Stimulated activated CD8-positive, alpha-beta memory T cell treated with anti-CD3 and anti-CD28 coated beads, Interleukin-4, amount 100 ng/mL, for 1 hour (primary cell): ENCODE data around the gene ASMTL.
"Not testable (repeated sequence)": the region's sequence is repeated elsewhere in the genome, so short reads cannot be mapped to it uniquely, and the experiment has no call there.

Experiments used
- DNase-seq, 2 donors: peaks; one replicate each; pipeline ENCODE4 v3.0.0-alpha.2; 2020; ENCODE audit warnings: low read depth in 2 of 2, low spot score in 1 of 2

ASMTL gene

DNA sequence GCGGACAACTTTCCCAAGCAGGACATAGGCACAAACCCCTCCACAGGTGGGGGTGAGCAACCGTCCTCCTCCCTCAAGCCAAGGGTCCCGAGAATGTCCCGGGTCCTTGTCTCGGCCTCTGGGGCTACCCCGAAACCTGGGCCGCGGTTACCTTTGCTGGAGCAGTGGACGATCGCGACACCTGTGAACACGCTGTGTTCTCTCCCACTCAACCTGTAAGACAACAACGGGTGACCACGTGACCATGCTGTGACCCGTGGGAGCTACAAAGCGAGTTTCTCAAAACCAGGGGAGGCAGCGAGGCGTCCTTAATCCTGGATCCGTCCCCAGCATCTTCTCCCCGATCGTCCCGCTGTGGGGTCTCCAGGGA, 17.9 kb downstream of the ASMTL start:
- DNase-seq, result no peak

GRCh38 chrX:1433646-1434357, 18.9 kb downstream of the ASMTL start:
- DNase-seq, result no peak

GRCh38 chrX:1430451-1430850, 22.3 kb downstream of the ASMTL start:
- no peak for DNase-seq

DNA sequence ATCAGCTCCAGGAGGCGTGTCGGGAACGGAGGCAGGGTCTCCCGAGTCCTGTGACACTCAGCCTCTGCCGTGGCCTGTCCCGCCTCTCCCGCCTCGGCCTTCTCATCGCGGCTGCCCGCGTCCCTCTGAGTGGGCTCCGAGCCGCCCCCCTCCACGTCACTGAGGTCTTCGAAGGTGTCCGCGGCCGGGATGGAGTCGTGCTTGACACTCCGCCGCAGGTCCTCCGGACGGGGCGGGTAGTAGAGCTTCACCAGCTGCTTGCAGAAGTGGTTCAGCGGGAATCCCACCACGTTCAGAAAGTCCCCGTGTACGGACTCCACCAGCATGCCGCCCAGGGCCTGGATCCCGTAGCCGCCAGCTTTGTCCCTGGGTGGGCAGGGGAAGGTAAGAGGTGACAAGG, 25.0 kb downstream of the ASMTL start:
- no peak for DNase-seq

GRCh38 chrX:1426321-1426720, 26.4 kb downstream of the ASMTL start:
- DNase-seq, result not testable (repeated sequence)

GRCh38 chrX:1425381-1425780, 27.3 kb downstream of the ASMTL start:
- DNase-seq, result no peak

GRCh38 chrX:1424147-1424851, 28.4 kb downstream of the ASMTL start:
- no peak for DNase-seq

DNA sequence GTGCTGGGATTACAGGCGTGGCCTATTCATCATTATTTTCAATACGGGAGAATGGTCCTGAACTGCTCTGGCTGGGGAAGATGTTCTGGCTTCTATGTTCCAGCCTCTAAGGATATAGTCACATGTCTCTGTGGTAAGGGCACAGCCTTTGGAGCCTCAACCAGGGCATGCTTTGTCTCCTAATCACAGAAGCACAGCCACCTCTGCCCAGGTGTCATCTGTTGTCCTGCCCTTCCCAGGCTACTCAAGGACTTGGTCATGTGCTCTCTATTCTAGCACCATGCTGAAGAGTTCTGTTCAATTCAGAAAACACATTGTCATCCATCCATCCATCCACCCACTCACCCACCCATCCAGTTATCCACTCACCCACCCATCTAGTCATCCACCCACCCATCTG, 29.5 kb downstream of the ASMTL start:
- DNase-seq, result no peak

GRCh38 chrX:1422135-1422465, 30.6 kb downstream of the ASMTL start:
- DNase-seq, result no peak

DNA sequence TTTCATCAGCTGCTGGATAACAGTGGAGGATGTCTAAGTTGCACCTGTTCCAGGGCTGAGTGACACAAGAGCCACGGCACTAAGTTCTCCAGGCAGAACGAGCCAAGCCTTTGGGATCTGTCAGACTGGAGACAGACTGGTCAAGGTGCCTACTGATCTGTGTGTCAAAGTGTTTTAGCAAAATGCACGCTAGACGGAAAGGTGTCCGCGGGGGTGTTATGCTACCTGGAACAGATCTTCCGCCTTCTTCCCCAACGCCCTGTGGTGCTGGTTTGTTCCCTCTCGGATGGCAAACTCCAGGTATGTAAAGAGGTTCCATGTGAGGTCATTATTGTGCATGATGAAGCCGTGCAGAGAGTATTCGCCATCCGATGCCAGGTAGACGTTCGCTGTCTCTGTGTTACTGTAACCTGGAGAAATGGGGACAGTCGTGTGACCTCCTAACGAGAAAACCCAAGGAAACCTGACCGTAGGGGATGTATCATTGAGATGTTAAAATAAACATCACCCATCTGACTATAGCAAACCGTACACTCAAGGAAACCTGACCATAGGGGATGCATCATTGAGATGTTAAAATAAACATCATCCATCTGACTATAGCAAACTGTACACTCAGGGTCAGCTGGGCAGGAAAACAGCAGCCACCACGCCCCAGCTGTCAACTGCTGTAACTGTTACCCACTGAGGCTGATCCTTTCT, 31.1 kb downstream of the ASMTL start:
- no peak for DNase-seq

GRCh38 chrX:1420371-1420770, 32.3 kb downstream of the ASMTL start:
- DNase-seq, result no peak

- DNase-seq, result no peak
Observed at GRCh38 chrX:1419545-1420355, 33.0 kb downstream of the ASMTL start.

GRCh38 chrX:1418901-1419544, 33.7 kb downstream of the ASMTL start:
- DNase-seq, result no peak

GRCh38 chrX:1417921-1418771, 34.6 kb downstream of the ASMTL start:
- DNase-seq, result no peak

DNA sequence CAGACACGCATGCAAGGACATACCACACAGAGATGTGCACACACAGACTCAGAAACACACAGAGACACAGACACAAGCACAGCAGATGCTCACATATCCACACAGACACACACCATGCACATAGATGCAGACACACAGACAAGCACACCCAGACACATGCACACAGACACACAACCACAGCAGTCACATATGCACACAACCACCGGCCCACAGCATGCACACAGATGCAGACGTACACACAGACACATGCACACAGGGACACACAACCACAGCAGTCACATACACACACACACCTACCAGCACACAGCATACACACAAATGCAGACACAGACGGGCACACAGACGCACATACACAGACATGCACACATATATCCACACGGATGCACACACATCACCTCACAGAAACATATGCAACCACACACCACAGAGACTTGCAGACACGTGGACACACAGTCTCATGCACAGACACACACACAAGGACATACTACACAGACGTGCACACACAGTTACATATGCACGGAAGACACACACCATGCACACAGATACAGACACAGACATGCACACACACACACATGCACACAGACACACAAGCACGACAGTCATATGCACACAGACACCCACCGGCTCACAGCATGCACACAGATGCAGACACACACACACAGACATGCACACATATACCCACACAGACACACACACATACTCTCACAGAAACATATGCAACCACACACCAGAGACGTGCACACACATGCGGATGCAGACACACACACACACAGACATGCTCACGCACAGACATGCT, 35.5 kb downstream of the ASMTL start:
- DNase-seq, result no peak

DNA sequence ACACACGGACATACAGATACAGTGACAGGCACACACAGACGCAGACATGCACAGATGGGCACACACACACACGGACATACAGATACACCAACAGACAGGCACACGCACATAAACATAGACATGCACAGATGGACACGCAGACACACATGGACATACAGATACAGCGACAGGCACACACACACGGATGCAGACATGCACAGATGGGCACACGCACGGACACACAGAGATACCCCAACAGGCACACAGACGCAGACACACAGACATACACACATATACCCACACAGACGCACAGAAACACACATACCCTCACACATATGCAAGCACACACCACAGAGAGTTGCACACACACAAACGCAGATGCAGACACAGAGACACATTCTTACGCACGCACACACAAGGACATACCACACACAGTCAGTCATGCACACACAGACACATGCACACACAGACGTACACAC, 36.4 kb downstream of the ASMTL start:
- no peak for DNase-seq

DNA sequence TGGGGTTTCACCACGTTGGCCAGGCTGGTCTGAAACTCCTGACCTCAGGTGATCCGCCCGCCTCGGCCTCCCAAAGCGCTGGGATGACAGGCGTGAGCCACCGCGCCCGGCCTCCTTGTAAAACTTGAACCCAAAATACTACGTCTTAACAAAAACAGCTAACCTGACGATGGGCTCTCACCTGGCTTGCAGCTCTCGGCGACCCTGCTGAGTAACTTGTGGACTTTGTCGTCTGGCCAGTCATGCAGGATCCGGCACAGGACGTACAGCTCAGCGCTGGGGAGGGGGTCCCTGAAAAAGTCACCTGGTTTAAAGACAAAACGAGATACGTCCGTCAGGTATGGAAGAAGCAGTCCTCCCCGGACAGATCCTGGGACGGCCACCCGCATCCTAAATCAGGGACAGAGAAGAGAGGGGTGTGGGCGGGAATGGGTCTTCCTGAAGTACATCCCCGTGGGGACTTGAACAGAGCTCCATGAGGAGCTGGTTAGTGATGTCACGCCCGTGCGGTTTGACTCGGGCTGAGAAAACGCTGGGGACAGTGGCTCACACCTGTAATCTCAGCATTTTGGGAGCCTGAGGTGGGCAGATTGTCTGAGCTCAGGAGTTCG, 40.1 kb downstream of the ASMTL start:
- DNase-seq, result no peak

DNA sequence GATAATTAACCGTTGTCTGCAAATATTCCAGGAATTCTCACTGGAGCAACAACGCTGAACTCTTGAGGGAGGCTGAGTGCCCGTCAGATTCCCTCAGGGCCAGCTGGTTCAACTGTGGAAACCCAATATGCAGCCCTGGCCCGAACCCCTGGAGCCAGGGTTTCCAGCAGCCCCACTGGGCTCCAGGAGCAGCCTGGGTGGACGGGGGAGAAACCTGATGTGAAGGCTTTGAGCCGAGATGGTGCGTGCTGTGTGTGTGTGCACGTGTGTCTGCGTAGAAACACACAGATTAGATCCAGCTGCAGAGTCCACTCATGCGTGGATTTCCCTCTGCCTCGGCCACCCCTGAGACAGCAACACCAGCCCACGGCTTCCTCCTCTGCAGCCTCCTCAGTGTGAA, 41.4 kb downstream of the ASMTL start:
- no peak for DNase-seq

DNA sequence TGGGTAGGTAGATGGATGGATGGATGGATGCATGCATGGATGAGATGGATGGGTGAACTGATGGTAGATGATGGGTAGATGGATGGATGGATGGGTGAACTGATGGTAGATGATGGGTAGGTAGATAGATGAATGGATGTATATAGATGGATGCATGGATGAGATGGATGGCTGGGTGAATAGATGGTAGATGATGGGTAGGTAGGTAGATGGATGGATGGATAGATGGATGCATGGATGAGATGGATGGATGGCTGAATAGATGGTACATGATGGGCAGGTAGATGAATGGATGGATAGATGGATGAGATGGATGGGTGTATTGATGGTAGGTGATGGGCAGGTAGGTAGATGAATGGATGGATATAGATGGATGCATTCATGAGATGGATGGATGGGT, 45.7 kb downstream of the ASMTL start:
- no peak for DNase-seq
